HL-60/S4 (cell line): ENCODE measurements around the gene ELOVL6.
"Not testable (repeated sequence)": the region's sequence is repeated elsewhere in the genome, so short reads cannot be mapped to it uniquely, and the experiment has no call there.

Source experiments
- in situ Hi-C: fragments of 300-500 bp; cut with MboI; formaldehyde crosslinking; loops from 2 replicates; pipeline ENCODE4 v1.14.3; 2022; ENCODE audit warnings: low sequenced_read_pairs

Gene ELOVL6

GRCh38 chr4:110039164-110039563 lies 159.3 kb downstream of the ELOVL6 start:
- in situ Hi-C loops, result not testable (repeated sequence)

DNA sequence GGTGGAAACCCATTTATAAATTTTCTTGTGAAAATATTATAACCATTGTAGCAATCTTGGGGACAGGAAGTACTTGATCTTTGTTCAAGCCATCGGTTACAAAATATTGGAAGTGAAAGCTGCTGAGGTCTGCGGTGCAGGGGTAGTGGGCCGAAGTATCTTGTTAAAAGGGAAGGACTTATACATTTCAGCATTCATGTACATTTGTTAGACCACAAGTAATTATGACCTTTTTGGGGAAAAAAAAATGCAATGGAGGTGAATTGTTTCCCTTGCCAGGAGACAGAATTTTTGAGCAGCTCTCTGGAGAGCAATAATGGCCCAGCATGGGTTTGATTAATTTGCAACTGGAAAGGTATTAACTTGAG lies 164.4 kb downstream of the ELOVL6 start:
- in situ Hi-C loops, result no loop called here

DNA sequence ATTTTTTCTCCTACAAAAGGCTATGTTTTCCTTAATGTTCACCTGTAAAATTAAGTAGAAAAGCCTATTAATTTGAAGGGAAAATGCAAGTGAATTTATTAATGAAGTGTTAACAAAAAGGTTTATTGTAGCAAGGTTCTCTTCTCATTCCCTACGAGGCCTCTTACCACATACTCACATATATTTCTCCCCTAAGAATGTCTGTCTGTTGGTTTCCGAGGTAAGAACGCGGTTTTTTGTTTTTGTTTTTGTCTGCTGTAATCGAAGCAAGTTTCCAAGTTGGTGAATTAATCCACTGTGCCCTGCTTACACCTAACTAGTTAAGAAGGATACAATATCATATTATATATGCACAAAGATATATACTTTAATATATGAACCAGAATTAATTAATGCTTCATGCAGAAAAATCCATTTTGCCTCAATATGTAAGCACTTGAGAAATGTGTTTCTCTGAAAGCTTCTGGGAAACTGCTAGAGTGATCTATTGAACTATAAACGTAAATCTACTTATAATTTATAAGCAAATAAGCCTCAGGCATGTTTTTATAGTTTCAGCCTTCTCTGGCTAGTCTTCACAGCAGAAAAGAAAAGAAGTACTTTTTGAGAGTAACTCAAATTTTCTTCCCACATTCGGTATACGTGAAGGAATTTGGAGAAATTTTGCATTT lies 164.9 kb downstream of the ELOVL6 start:
- in situ Hi-C loops, result no loop called here

DNA sequence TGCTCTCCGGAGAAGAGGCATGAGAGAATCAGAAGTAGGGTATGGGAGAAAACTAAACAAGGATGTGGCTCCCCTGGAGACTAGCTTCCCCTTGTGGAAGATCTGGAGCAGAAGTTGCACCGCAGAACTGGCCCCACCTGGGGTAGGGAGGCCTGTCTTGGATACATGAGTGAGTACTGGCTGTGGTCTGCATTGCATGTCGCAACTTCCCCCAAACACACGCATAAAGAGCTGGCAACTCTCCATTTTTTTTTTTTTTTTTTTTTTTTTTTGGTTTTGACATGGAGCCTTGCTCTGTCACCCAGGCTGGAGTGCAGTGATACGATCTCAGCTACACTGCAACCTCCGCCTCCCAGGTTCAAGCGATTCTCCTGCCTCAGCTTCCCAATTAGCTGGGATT lies 165.8 kb downstream of the ELOVL6 start:
- in situ Hi-C loops, result no loop called here

GRCh38 chr4:110025718-110026117 lies 172.7 kb downstream of the ELOVL6 start:
- in situ Hi-C loops, result no loop called here

DNA sequence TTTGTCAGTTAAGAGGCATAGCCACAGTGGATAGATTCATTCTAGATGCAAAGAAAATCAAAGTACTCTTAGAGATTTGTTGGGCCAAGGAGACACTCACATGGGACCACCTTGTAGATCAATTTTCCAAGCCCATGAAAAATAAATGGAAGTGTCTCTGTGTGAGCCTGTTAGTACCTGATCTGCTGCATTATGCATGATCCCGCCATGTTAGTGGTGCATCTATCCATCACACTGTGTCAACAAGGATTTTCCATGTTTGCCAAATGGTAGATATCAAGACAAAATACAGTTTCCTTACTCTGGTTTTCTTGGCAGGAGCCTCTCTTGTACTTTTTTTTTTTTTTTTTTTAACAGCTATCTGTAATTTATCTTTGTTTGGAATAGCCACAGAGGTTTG lies 173.4 kb downstream of the ELOVL6 start:
- in situ Hi-C loops, result no loop called here

DNA sequence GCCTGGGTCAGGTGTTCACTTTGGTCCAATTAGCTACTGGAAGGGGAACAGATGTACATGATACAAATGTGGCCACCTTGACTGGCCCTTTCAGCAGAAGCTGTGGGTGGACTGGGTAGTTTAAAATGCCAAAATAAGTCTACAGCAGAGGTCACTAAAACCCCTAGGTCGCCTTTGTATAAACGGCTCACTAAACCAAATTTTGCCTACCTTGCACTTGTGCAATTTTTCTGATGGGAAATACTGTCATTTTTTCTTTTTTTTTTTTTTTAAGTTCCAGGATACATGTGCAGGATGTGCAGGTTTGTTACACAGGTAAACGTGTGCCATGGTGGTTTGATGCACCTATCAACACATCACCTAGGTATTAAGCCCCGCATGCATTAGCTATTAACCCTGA lies 176.0 kb downstream of the ELOVL6 start:
- in situ Hi-C loops, result no loop called here

- in situ Hi-C loops, result no loop called here
Observed at GRCh38 chr4:110020646-110021443, 177.6 kb downstream of the ELOVL6 start.

DNA sequence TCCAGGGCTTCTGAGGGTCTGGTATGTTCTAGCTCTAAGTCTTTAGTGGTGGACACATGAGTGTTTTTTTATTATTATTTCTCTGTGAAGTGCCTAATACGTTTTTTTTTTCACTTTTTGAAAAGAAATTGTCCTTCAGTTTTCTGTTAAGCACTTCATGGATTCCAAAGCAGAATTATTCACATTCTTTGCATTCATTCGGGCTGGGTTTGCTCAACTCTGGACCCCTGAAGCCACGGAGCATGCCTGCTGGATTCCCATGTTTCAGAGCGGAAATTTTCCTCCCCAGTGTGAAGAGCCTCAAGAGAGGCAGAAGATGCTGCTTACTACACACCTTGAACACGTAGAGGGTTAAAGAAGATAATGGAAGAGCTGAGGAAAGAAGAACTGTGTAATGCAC lies 178.3 kb downstream of the ELOVL6 start:
- in situ Hi-C loops, result no loop called here

GRCh38 chr4:110019153-110019552 lies 179.3 kb downstream of the ELOVL6 start:
- in situ Hi-C loops, result no loop called here

- in situ Hi-C loops, result no loop called here
Observed at GRCh38 chr4:110014233-110014632, 184.2 kb downstream of the ELOVL6 start.

GRCh38 chr4:110012917-110013316 lies 185.5 kb downstream of the ELOVL6 start:
- in situ Hi-C loops, result no loop called here

GRCh38 chr4:110010797-110011196 lies 187.6 kb downstream of the ELOVL6 start:
- in situ Hi-C loops, result no loop called here

GRCh38 chr4:110009550-110009949 lies 188.9 kb downstream of the ELOVL6 start:
- in situ Hi-C loops, result no loop called here

DNA sequence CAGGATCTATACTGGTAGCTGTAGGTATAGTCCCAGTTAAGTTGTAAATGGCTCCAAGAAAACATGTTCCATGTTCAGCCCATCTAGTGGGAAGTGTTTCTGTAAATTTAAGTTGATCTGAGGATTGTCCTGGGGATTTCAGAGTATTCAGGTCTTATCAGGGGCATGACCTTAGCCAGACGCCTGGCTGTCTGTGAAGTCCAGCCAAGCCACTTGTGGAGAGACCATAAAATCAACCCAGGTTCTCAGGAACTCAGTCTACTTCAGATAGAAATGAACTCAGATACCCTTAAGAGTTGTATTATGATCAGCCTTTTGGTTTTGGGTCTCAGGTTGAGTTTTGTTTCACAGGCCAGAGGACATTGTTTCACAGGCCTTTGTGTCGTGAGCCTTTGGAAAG lies 189.9 kb downstream of the ELOVL6 start:
- in situ Hi-C loops, result no loop called here

DNA sequence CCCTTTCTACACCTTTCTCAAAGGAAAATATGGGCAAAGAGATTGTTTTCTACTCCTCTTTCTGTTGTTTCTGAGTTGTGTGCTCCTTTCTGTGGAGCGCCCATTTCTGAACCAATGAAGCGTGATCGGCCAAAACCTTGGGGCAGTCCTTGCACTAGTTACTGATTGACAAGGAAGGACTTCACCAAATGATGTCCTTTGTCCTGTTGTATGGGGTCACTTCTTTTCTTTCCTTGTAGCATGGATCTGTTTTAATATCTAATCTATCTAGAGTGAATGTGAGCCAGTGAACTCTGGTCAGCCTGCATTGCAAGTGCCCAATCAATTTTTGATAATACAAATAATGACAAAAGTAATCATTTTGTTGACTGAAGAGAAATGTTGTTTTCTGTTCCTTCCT lies 191.2 kb downstream of the ELOVL6 start:
- in situ Hi-C loops, result no loop called here

DNA sequence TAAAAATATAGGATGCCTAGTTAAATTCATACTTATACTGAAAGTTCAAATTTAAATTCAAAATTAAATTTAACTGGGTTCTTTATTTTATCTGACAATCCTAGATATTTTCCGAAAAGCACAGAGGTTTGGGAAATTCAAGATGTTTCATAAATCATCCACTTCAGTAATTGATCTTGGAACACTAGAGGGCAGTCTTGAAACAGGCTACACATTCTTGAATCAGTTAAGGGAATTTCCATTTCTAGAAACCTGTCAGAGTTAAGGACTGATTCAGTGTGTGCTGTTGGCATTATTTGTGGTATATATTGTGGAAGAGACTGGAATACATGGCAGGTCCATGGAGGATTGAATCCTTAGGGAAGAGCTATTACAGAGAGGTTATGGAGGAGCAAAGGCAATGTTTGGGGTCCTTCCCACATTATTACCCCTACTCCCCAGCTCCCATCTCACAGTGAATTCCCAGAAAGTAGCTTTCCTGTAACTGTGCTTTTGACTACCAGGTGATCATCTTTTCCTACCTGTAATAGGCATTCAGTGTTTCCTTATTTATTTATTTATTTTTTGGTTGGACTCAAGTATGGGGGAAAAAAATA lies 192.9 kb downstream of the ELOVL6 start:
- in situ Hi-C loops, result no loop called here

- in situ Hi-C loops, result loop anchor here (5.0 kb wide), 1 partner anchor 513 kb away; no protein-coding TSS in a partner anchor
Observed at GRCh38 chr4:110004556-110004955, 193.9 kb downstream of the ELOVL6 start.

DNA sequence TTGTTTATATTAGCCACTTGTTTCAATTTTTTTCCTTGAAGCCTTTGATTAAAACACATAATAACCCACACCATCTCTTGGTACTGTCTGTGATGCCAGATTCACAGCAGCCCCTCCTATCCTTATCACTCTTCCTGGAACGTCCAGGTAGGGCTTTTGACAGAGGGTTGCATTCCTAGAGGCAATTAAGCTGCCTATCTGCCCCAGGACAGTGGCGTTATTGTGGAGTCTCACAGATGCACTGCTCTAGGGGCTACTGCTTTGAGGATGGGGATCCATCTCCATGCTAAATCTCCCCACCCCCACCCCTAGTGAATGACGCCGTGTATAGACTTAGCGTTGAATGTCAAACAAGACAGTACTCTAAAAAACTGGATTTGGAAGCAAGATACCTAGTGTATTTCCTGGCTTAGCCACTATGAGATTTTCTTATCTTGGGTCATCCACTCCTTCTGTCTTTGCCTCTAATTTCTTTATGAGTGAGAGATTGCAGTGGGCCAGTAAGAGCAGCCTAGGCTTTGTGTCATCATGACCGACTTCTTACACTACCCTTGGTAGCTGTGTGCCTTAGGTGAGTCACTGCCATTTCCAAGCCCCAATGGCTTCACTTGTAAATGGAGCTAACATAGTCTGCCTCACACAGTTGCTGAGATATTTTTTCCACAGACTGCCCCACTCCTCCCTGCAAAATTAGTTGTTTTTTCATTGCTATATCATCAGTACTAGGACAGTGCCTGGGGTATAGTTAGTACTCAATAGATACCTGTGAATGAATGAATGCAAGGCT lies 194.8 kb downstream of the ELOVL6 start:
- in situ Hi-C loops, result loop anchor here (5.0 kb wide), 1 partner anchor 514 kb away; no protein-coding TSS in a partner anchor

DNA sequence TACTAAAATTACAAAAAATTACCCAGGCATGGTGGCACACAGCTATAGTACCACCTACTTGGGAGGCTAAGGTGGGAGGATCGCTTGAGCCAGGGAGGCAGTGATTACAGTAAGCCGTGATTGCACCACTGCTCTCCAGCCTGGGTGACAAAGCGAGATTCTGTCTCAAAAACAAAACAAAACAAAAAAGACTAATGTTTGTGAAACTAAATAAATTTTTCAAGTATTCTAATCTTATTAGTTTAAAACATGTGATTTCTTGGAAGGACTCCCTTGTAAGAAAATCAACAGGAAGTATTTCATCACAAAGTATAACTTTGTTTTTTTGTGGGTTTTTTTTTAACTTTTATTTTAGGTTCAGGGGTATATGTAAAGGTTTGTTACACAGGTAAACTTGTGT lies 196.1 kb downstream of the ELOVL6 start:
- in situ Hi-C loops, result loop anchor here (5.0 kb wide), 1 partner anchor 515 kb away; no protein-coding TSS in a partner anchor

- in situ Hi-C loops, result no loop called here
Observed at GRCh38 chr4:109999585-109999912, 198.9 kb downstream of the ELOVL6 start.
